Measurements from ENCODE around the gene HSPA4.

Gene HSPA4

GRCh38 chr5:133155326-133155969 is 103.6 kb downstream of the HSPA4 start:
- DNase-seq (ENCODE audit: low read depth in 2 of 2), result no peak

Measured in stimulated activated CD4-positive, alpha-beta T cell treated with anti-CD3 and anti-CD28 coated beads, Interleukin-1b, Interleukin-23, amount 100 ng/mL, for 1 hour (primary cell).